MM.1S (cell line): ENCODE data around the gene OSBPL1A.

Source experiments
- DNase-seq: peaks from one replicate; pipeline ENCODE4 v3.0.0-alpha.2; 2015
- H2AFZ ChIP-seq: fragments of 300-600 bp; sonication (generic); 2 replicates; pipeline ENCODE4 v1.6.0; 2016; ENCODE audit warnings: antibody characterized with exemption, low read length
- H3F3A ChIP-seq: fragments of 300-600 bp; sonication (generic); 2 replicates; pipeline ENCODE4 v1.6.1; 2016; ENCODE audit warnings: mild to moderate bottlenecking, antibody characterized with exemption, low read length, moderate library complexity, mixed read lengths; ENCODE audit not compliant: insufficient read depth
- H3K27ac ChIP-seq: fragments of 300-600 bp; sonication (generic); 2 replicates; pipeline ENCODE4 v1.5.1; 2016; ENCODE audit warnings: mild to moderate bottlenecking, low read length
- H3K27me3 ChIP-seq: fragments of 300-600 bp; sonication (generic); replicated peaks from 2 replicates; pipeline ENCODE4 v1.6.0; 2016; ENCODE audit warnings: low read length; ENCODE audit not compliant: insufficient read depth
- H3K36me3 ChIP-seq: fragments of 300-600 bp; sonication (generic); replicated peaks from 2 replicates; pipeline ENCODE4 v1.6.1; 2016; ENCODE audit warnings: mild to moderate bottlenecking, low read length, mixed read lengths; ENCODE audit not compliant: insufficient read depth
- H3K4me1 ChIP-seq: fragments of 300-600 bp; sonication (generic); 2 replicates; pipeline ENCODE4 v1.6.1; 2016; ENCODE audit warnings: low read length, mixed read lengths
- H3K4me2 ChIP-seq: fragments of 300-600 bp; sonication (generic); 2 replicates; pipeline ENCODE4 v1.6.0; 2016; ENCODE audit warnings: low read depth, low read length
- H3K4me3 ChIP-seq: fragments of 300-600 bp; sonication (generic); 2 replicates; pipeline ENCODE4 v1.5.1; 2016; ENCODE audit warnings: low read length, mixed read lengths
- H3K79me2 ChIP-seq: fragments of 300-600 bp; sonication (generic); 2 replicates; pipeline ENCODE4 v1.6.1; 2016; ENCODE audit warnings: mixed run types, low read length, mixed read lengths
- H3K9ac ChIP-seq: fragments of 300-600 bp; sonication (generic); 2 replicates; pipeline ENCODE4 v1.6.1; 2016; ENCODE audit warnings: low read length, mixed read lengths
- H3K9me2 ChIP-seq: fragments of 300-600 bp; sonication (generic); replicated peaks from 2 replicates; pipeline ENCODE4 v1.6.1; 2016; ENCODE audit warnings: mild to moderate bottlenecking, low read length, mixed read lengths; ENCODE audit not compliant: insufficient read depth
- H3K9me3 ChIP-seq: fragments of 300-600 bp; sonication (generic); replicated peaks from 2 replicates; pipeline ENCODE4 v1.6.1; 2016; ENCODE audit warnings: mild to moderate bottlenecking, low read length, mixed read lengths; ENCODE audit not compliant: insufficient read depth
- H4K20me1 ChIP-seq: fragments of 300-600 bp; sonication (generic); 2 replicates; pipeline ENCODE4 v1.6.1; 2016; ENCODE audit warnings: mild to moderate bottlenecking, low read length, moderate library complexity, mixed read lengths; ENCODE audit not compliant: insufficient read depth
- EZH2 ChIP-seq: fragments of 300-600 bp; sonication (generic); optimal IDR thresholded peaks from 2 replicates; pipeline ENCODE3; 2017; ENCODE audit warnings: low read depth, mild to moderate bottlenecking, antibody characterized with exemption, low read length, mixed read lengths
- EZH2phosphoT487 ChIP-seq: fragments of 300-600 bp; sonication (generic); IDR thresholded peaks from 2 replicates; pipeline ENCODE4 v1.6.1; 2018; ENCODE audit warnings: antibody characterized with exemption, low read length
- TF ChIP-seq, protein P1 (sequence below): fragments of 300-600 bp; sonication (generic); IDR thresholded peaks from 2 replicates; pipeline ENCODE4 v1.5.1; 2016; ENCODE audit warnings: antibody characterized with exemption, low read length, mixed read lengths

OSBPL1A gene

DNA sequence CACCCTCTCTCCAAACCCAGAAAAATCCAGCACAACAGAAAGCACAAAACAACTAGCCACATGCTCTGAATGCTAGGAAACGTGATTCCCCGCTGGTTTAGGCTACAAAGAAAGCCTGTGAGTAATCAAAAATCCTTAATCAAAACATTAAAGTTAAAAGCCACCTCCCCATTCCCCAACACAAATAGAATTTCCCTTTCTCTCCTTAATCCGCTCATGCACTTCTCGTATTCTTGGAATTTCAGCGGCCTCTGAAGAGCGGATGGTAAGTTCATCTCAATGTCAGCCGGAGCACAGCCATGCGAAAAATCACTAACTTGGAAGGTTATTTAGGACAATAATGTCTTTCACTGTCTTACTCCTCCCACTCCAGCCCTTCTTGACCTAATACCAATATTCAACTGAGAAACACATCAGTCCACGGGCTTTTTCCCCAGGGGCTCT, 126.7 kb downstream of the OSBPL1A start:
- TF ChIP-seq, protein P1, sequence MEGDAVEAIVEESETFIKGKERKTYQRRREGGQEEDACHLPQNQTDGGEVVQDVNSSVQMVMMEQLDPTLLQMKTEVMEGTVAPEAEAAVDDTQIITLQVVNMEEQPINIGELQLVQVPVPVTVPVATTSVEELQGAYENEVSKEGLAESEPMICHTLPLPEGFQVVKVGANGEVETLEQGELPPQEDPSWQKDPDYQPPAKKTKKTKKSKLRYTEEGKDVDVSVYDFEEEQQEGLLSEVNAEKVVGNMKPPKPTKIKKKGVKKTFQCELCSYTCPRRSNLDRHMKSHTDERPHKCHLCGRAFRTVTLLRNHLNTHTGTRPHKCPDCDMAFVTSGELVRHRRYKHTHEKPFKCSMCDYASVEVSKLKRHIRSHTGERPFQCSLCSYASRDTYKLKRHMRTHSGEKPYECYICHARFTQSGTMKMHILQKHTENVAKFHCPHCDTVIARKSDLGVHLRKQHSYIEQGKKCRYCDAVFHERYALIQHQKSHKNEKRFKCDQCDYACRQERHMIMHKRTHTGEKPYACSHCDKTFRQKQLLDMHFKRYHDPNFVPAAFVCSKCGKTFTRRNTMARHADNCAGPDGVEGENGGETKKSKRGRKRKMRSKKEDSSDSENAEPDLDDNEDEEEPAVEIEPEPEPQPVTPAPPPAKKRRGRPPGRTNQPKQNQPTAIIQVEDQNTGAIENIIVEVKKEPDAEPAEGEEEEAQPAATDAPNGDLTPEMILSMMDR, result no peak
- TF ChIP-seq EZH2phosphoT487 (no peak), EZH2 (no peak)

DNA sequence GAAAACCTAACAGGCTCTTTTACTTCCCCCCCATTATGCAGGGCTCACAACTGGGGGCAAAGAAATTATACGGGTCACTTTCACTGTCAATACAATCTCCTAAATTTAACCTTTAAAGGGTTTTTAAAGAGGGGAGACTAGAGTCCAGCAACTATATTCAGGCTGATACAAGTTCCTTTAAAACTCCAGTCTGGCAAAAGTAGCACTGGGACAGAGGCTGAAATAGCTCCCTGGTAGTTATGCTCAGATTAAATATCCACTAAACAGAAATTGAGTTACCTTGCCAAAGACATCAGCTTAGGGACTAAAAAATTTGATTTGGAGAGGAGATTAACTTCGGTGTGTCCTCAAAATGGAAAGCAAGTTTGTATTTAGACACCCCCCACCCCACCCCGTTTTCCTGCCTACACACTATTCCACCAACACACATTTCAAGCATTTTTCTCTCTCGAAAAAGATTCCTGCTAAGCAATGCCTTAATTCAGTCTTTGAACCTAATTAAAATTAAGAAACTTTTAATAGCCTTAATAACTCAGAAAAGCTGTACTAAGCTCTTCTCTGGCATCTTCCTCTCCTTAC, 127.2 kb downstream of the OSBPL1A start:
- H3K36me3 ChIP-seq, result no peaks in the 10 kb centered on the region
- H4K20me1 ChIP-seq, result no peaks in the 10 kb centered on the region
- DNase-seq, result no peak
- peaks cover 51% of the 10 kb centered on the region for H3K79me2 ChIP-seq
- peak overlapping the region; percentile 82 for H2AFZ ChIP-seq
- no peak for TF ChIP-seq EZH2
- H3K4me3 ChIP-seq, result peak overlapping the region; percentile 91
- peak overlapping the region; percentile 54; the same call in 1 of the 2 replicates for H3K9ac ChIP-seq
- H3K27ac ChIP-seq, result no peak overlapping the region
- H3K9me3 ChIP-seq, result no peaks in the 10 kb centered on the region
- no peaks in the 10 kb centered on the region for H3K9me2 ChIP-seq
- H3F3A ChIP-seq, result no peaks in the 10 kb centered on the region
- peak overlapping the region; percentile 93 for H3K4me2 ChIP-seq
- no peaks in the 10 kb centered on the region for H3K27me3 ChIP-seq
- H3K4me1 ChIP-seq, result no peaks in the 10 kb centered on the region

More for the DNA sequence above, 126.7 kb downstream of the OSBPL1A start:
- peak overlapping the region; percentile 91 for H3K4me3 ChIP-seq
- H3K4me2 ChIP-seq, result peak overlapping the region; percentile 93
- H4K20me1 ChIP-seq, result no peaks in the 10 kb centered on the region
- peaks cover 46% of the 10 kb centered on the region for H3K79me2 ChIP-seq
- H3K36me3 ChIP-seq, result no peaks in the 10 kb centered on the region
- H3K27ac ChIP-seq, result no peak overlapping the region
- no peaks in the 10 kb centered on the region for H3K9me3 ChIP-seq
- peak overlapping the region; percentile 54 for H3K9ac ChIP-seq
- DNase-seq, result no peak
- H3F3A ChIP-seq, result no peaks in the 10 kb centered on the region
- H3K9me2 ChIP-seq, result no peaks in the 10 kb centered on the region
- H3K4me1 ChIP-seq, result no peaks in the 10 kb centered on the region
- peak overlapping the region; percentile 82 for H2AFZ ChIP-seq
- no peaks in the 10 kb centered on the region for H3K27me3 ChIP-seq

DNA sequence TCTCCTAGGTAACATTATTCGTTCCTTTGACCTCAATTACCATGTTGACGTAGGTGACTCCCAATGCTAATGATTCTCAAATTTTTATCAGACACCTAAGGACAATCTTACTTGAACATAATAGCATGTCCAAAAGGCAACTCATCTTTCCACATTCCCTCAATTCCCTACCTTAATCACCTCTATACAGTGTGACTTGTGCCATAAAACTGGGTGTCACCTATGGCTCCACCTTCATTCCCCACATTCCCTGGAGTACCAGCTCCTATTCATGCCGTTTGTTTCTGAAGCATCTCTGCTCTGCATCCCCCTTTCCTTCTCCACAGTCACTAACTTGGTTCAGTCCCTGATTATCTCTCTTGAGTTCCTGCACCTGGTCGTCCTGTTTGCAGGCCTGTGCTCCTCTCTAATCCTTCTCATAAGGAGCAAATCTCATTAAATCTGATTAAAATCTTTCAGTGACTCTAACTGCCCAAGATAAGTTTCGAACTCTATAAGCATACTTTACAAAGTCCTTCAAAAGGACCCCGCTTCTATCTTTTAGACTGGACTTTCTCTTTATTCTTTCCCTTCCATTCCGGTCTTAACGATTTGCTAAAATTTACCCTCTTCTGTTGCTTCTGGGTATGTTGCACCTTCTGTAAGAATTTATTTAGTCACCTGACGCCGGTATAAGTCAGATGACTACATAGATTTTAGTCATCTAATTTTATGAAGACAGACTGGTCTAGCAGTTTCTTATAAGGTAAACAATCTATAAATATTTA, 128.7 kb downstream of the OSBPL1A start:
- Histone ChIP-seq H3K27me3 (no peaks in the 10 kb centered on the region), H3K4me2 (no peak overlapping the region), H3K36me3 (no peaks in the 10 kb centered on the region), H3K4me1 (no peaks in the 10 kb centered on the region), H3K27ac (no peak overlapping the region), H4K20me1 (no peaks in the 10 kb centered on the region), H2AFZ (no peak overlapping the region), H3K9me3 (no peaks in the 10 kb centered on the region), H3K9ac (no peak overlapping the region), H3K79me2 (peaks cover 59% of the 10 kb centered on the region), H3K9me2 (no peaks in the 10 kb centered on the region), H3F3A (no peaks in the 10 kb centered on the region), H3K4me3 (no peak overlapping the region)
- TF ChIP-seq, protein P1, result no peak
- TF ChIP-seq EZH2, result no peak
- no peak for TF ChIP-seq EZH2phosphoT487
- DNase-seq, result no peak

DNA sequence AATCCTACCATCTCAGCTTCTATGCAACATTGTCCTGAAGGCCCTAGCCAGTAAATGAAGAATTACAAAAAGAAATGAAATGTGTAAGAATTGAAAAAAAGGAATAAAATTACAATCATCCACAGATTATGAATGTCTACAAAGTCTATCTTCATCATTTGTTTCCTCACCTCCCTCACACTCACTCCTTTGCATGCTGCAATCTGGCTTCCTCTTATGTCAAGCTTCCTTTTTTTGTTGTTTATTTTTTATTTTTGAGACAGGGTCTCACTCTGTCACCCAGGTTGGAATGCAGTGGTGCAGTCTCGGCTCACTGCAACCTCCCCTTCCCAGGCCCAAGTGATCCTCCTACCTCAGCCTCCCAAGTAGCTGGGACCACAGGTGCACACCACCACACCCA, 129.7 kb downstream of the OSBPL1A start:
- no peaks in the 10 kb centered on the region for H3F3A ChIP-seq
- no peak overlapping the region for H3K4me2 ChIP-seq
- H3K9ac ChIP-seq, result no peak overlapping the region
- DNase-seq, result no peak
- H3K9me3 ChIP-seq, result no peaks in the 10 kb centered on the region
- H3K27me3 ChIP-seq, result no peaks in the 10 kb centered on the region
- no peak overlapping the region for H2AFZ ChIP-seq
- no peaks in the 10 kb centered on the region for H3K4me1 ChIP-seq
- H3K79me2 ChIP-seq, result peaks cover 65% of the 10 kb centered on the region
- no peaks in the 10 kb centered on the region for H4K20me1 ChIP-seq
- TF ChIP-seq EZH2phosphoT487, result no peak
- TF ChIP-seq, protein P1, result no peak
- TF ChIP-seq EZH2, result no peak
- H3K36me3 ChIP-seq, result no peaks in the 10 kb centered on the region
- no peak overlapping the region for H3K27ac ChIP-seq
- H3K4me3 ChIP-seq, result no peak overlapping the region
- H3K9me2 ChIP-seq, result no peaks in the 10 kb centered on the region
